H4 (cell line): ENCODE results near the gene ZNRF4. TPM values are rescaled to one million over a fixed set of nuclear protein-coding genes. Genes with fewer than 3 reads are reported as not detected.

Experiments used
- total RNA-seq: library from RNA; depleted of rRNA; stranded (reverse); fragments of >200 nt; shearing (Covaris generic); gene quantifications from 2 replicates; pipeline ENCODE4 v1.2.3, GENCODE V29; 2014; rRNA removed

The ZNRF4 gene
- total RNA-seq, 1 experiment from 2014 or later, result not detected

Other genes with a start within 250 kb of the ZNRF4 start
- gene PTPRS, start 114.6 kb upstream of the ZNRF4 start, total RNA-seq, result 47.4 and 63.8 TPM in 2 replicates
- 2.3 and 4.3 TPM in 2 replicates for gene TINCR, start 112.5 kb downstream of the ZNRF4 start, total RNA-seq
- 10.8 and 19.1 TPM in 2 replicates for gene SAFB2, start 167.4 kb downstream of the ZNRF4 start, total RNA-seq
- 18.4 and 19.5 TPM in 2 replicates for gene SAFB, start 167.7 kb downstream of the ZNRF4 start, total RNA-seq
- 38.1 and 52.7 TPM in 2 replicates for gene MICOS13, start 225.1 kb downstream of the ZNRF4 start, total RNA-seq
- gene HSD11B1L, start 225.6 kb downstream of the ZNRF4 start, total RNA-seq, result 2.4 and 4.9 TPM in 2 replicates
- gene RPL36, start 234.9 kb downstream of the ZNRF4 start, total RNA-seq, result 933 and 1,282 TPM in 2 replicates